K562 treated with DMSO at 1 percent for 24 hours (cell line): ENCODE data around the gene HTR4. TPM values are rescaled to one million over a fixed set of nuclear protein-coding genes. Genes with fewer than 3 reads are reported as not detected.

Source experiments
- total RNA-seq: library from RNA; unstranded; fragments of 300-600 nt; gene quantifications from 2 replicates; pipeline ENCODE4 v1.2.3, GENCODE V29; 2022; ENCODE audit warnings: low read depth; ENCODE audit not compliant: insufficient read depth

HTR4 gene
- total RNA-seq: not detected in 2 replicates

DNA sequence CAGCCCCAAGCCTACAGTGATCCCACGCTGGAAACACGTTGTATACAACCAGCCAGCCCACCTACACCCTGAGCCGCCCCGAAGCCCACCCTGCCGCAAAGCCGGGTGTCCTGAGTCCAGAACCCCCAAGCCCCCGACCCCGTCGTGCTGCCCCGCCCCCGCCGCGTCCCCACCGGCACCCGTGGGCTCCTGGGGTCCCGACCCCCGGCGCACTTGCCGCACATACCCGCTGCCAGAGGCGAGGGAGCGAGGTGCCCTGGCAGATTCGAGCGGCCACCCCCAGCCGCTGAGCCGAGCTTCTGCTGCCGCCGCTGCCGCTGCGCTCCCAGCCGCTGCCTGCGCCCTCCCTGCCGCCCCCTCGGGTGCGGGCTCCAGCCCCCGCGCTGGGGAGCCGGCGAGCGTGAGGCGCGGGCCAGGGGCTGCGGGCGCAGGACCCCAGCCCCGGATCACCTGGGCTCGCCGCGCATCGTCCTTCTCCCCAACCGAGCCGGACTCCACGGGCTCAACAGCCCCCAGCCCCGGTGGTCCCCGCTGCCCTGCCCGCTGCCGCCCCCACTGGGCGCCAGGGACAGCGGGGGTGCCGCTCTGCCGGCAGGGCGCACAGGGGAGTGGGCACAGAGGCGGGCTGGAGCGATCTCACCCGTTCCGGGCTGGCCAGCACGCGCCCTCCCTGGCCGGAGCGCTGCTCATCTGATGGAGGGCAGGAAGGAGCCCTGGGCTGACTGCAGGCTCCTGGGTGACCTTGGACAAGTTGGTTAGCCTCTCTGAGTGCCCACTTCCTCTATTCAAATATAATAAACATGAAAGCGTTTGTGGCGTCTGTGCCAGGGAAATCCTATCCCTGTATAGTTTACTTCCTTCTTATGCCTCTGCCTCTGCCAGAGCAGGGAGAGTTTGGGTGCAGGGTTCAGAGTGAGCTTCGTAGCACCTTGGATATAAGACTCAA lies at the start of gene HTR4:
HTR4 (minus strand) TSS at position 692 of the 946 bp plus-strand sequence. CDS start 17,513 bp downstream, outside the sequence.

Other genes starting within 250 kb of the HTR4 start
- gene ADRB2, start 172.1 kb upstream of the HTR4 start, total RNA-seq: 0.19 TPM in 1 of 2 replicates, not detected in the other